GM21390 (cell line): ENCODE data around the gene METTL24.
"Not testable (repeated sequence)": the region's sequence is repeated elsewhere in the genome, so short reads cannot be mapped to it uniquely, and the experiment has no call there.

Experiments
- ATAC-seq: cut with Tn5 transposase; IDR thresholded peaks from one replicate; pipeline ENCODE4 v1.9.1; 2021; ENCODE audit not compliant: unreplicated experiment

Gene METTL24

DNA sequence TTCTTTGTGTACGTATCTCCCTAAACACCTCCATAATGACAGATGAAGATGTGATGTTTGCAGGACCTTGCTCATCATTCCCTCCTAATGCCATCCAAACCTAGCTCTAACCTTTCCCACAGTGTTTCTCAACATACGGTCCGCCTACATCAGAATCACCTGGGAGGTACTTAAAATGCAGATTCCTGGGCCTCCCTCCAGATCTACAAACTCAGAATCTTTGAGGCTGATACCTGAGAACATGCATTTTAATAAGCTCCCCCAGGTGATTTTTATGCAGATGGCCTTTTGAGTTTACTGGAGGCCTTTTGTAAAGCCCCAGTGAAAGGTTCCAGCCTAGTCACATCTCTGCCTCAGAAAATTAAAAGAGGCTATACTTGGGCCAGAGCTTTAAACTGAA lies 40.5 kb downstream of the METTL24 start:
- no peak for ATAC-seq

DNA sequence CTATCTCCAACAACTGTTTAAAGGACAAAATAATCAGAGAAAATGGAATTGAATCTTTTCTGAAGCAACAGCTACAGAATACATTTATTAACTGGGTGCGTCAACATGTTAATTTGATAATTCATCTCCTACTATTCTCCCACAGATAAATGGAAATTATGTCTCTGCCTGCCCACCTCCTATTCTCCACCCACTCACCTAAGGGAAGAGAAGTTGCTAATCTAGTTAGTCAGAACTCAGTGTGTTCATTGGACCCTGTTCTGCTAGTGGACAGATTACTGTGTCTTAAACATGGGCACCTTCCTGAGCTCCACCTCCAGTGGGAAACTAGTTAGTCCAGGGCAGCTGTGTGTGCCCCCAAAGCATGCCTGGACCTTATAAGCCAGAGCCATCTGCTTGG lies 41.0 kb downstream of the METTL24 start:
- ATAC-seq, result no peak

GRCh38 chr6:110315869-110316398 lies 42.2 kb downstream of the METTL24 start:
- ATAC-seq, result no peak

GRCh38 chr6:110315207-110315868 lies 42.8 kb downstream of the METTL24 start:
- no peak for ATAC-seq

DNA sequence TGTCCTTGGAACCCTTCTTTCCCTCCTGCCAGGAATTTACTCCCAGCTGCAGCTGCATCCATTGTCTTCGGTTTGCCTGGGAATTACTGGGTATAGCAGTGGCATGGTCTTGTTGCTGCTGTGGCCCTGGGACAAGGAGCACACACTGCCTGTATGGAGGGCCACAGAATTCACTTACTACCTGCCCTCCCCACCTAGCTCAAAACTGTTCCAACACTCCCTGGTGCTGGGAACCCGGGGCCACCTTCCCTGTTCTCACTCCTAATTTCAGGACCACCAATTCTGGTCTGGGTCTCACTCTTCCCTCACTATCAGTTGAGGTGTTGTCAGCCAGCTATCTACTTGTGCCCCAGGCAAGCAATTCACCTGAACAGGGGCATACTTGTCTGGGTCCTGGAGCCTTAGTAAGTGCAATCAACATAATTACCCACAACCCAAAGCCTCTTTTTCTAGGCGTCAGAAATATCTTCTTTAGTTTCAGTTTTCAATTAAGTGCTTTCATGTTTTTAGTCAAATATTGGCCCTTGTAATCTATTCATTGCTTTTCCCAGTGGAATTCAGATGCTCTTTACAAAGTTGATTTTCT lies 47.2 kb downstream of the METTL24 start:
- no peak for ATAC-seq

DNA sequence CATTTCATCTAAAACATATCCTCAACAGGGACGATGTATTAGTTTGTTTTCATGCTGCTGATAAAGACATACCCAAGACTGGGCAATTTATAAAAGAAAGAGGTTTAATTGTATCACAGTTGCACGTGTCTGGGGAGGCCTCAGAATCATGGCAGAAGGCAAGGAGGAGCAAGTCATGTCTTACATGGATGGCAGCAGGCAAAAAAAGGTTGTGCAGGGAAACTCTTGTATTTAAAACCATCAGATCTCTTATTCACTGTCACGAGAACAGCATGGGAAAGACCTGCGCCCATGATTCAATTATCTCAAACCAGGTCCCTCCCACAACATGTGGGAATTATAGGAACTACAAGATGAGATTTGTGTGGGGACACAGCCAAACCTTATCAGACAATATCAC lies 48.7 kb downstream of the METTL24 start:
- ATAC-seq, result not testable (repeated sequence)

- ATAC-seq, result no peak
Observed at GRCh38 chr6:110307368-110307767, 50.8 kb downstream of the METTL24 start.

GRCh38 chr6:110305832-110306231 lies 52.3 kb downstream of the METTL24 start:
- not testable (repeated sequence) for ATAC-seq

DNA sequence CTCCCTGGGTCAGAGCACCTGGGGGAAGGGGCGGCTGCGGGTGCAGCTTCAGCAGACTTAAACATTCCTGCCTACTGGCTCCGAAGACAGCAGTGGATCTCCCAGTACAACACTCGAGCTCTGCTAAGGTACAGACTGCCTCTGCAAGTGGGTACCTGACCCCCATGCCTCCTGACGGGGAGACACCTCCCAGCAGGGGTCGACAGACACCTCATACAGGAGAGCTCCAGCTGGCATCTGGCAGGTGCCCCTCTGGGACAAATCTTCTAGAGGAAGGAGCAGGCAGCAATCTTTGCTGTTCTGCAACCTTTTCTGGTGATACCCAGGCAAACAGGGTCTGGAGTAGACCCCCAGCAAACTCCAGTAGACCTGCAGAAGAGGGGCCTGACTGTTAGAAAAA lies 54.5 kb downstream of the METTL24 start:
- ATAC-seq, result not testable (repeated sequence)

- no peak for ATAC-seq
Observed at GRCh38 chr6:110298916-110299315, 59.2 kb downstream of the METTL24 start.

GRCh38 chr6:110298411-110298810 lies 59.7 kb downstream of the METTL24 start:
- ATAC-seq, result no peak

DNA sequence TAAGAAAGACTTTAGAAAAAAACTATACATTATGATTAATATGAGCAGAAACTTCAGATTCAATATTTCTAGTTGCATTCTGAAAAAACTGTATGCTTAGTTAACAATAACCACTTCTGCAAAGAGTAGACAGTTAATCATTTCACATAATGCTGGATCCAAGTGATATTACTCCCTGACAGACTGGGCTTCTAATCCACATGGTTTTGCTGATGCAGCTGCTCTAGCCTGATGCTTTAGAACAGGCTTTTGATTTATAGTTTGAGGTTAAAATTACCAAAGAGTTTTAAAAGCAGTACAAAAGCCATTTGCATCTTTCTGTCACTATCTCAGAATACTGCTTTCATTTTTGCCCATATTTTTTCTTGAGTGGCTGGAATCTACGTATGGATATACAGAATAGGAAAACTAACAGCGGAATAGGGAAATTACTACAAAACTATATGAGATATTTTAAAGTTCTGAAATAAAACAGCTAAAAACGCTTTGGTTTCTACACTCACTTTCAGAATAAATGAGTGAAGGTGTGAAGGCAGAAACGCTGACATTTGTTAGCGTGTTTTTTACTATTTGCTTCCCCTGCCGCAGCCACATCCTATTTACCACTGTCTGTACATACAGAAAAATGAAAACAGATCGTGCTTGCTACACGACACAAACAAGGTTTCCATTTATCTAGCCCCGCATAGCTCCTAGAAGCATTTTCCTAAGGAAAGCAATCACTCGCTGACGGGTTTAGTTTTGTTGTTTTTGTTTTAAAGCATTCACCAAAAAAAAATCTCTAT lies 61.7 kb downstream of the METTL24 start:
- no peak for ATAC-seq

DNA sequence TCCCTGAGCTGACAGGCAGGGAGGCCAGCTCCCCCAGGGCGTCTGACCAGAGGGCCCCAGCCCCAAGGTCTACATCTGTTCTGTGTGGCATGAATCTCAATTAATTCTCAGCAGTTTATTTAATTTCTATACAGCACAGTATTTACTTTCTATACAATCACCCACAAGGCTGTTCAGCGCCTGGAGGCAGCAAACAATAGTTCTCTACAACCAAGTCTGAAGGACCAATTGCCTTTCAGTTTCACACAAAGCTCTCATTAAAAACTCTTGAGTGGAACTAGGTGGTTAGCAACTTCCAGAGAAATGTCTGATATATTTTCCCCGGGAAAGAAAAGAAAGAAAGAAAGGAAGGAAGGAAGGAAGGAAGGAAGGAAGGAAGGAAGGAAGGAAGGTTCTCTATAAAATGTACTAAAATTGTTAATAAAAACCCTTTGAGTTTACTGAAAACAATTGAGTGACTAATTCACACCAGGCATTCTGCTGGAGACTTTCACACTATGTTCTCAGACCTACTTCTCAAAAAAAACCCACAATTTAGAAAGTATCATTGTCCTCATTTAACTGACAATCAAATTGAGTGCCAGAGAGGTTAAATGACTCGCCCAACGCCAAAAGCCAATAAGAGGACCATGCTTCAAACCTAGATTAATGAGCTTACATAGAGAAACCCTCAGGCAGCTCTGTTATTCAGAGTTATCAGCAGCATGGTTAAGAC lies 62.5 kb downstream of the METTL24 start:
- no peak for ATAC-seq

DNA sequence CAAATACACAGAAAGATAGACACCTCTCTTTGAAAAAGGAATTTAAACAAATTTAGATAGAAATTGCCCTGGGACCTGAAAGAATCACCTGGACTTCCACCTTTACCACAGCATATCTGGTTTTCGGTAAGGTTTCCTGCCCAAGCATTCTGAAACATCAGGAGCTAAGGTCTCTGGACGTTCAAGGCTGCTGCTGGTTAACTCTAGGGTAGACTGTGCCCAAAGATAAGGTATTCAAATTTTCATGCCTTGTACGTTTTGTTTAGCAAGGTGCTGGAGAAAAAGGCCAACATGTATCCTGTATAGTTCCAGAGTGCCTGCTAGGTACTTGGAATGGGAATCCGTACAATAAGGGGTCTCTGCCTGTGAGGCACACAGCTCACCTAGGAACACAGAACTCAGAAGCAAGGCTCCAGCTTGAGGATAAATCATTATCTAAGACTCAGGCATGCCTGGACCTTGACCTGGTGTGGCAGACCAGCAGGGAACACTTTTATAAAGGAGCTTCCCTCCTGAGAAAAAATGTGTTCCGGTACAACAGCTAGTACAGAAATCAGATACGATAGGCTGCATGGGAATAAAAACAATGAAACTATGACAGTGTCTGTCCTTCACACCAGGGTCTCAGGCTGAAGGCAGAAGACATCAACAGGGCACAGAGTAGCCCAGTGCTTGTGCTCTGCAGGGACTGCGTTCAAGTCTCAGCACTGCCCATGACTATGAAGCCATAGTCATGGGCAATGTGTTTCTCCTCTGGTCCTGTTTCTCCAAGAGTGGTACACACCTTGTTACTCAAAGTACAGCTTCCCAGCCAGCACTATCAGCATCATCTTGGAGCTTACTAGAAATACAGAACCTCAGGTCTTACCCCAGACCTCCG lies 70.4 kb downstream of the METTL24 start:
- ATAC-seq, result no peak

DNA sequence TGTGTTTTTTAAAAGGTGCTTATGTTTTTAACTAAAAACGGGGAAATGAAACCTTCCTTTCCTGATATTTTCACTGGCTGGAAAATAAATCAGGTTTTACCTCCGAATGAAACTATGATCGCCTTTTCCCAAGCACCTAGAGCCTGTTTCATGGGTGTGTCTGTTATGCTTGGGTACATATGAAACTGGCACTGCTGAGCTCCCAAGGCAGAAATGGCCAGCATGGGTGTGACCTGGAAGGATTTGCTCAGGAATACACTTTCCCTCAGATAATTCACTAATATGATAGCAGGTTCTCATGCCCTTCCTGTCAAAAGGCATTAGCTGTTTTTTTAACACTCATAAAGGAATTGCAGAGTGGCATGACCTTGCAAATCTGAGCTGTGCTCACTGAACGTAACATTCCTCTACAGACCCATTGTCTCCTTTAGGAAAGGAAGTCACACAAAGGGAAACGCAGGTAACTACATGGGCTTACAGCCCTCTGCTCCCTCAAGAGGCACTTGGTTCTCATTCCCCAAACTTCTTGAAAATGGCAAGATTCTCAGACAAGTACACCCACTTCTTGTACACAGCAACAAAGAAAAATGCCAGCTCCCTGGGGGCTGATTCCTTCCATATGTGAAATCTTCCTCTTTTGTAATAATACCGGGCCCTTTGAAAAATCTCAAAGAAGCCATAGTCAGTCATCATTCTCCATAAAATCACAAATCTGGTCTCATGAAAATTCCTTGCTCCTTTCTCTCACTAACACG lies 72.7 kb downstream of the METTL24 start:
- no peak for ATAC-seq

DNA sequence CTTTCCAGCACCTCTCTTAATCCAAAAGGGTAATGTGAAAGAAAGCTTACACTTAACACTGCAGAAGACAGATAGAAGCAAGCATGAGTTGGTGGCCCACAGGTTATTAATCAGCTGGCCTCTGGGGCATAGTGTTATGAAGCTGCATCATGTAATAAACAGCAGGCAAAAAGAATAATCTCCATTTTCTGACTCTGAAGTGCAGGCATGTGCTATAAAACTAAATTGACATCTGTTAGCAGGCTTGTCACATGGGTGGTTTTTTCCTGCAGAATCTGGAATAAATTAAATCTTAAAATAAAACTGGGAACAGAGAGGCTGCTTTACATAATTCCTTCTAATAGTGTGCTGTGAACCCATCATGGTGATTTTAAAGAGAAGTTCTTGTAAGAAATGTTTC lies 73.3 kb downstream of the METTL24 start:
- ATAC-seq, result no peak

DNA sequence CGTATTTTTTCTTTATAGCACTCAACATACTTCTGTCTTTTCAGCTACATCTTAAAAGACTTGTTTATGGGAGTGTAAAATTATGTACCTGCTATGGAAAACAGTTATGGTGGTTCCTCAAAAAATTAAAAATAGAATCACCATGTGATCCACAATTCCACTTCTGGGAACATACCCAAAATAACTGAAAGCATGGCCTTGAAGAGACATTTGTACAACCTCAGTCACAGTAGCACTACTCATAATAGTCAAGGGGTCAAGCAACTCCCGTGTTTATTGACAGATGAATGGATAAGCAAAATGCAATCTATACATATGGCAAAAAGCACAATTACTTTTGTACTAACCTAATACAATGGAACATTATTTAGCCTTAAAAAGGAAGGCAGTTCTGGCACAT lies 74.5 kb downstream of the METTL24 start:
- ATAC-seq, result no peak

DNA sequence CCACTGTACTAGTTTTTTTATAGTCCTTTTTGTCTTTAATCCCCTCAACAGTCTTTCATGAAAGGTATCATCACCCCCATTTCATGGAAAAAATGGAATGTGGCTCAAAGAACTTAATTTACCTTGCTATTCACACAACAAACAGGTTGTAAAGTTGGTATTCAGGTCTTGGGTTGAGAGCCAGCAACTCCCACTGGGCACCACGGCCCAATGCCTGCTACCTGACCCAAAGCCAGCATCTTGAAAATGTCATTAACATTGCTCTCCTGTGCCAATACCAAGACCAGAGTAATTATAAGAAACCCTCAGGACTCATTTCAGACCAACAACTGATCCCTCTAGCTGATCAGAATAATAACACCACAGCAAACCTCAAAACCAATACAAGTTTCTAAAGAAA lies 75.7 kb downstream of the METTL24 start:
- ATAC-seq, result no peak

GRCh38 chr6:110277100-110277665 lies 81.0 kb downstream of the METTL24 start:
- no peak for ATAC-seq
